RWPE1 (cell line): ENCODE measurements around the gene SLC12A7.

Experiments
- CTCF ChIA-PET: fragments of 350-600 bp; sonication (Branson Sonifier 250); formaldehyde crosslinking; extraction: SDS; loops from one replicate; lab custom pipeline; 2021; lab: Yijun Ruan, JAX
- POLR2A ChIA-PET: fragments of 400-600 bp; formaldehyde crosslinking; extraction: SDS; loops from one replicate; lab custom pipeline; 2020; ENCODE audit warnings: antibody characterized with exemption; ENCODE audit not compliant: low non-redundant PET; lab: Yijun Ruan, JAX
- DNase-seq: peaks from one replicate; pipeline ENCODE4 v3.0.0; 2012; ENCODE audit warnings: low spot score
- H3K27ac ChIP-seq: fragments of 450-650 bp; 2 replicates; pipeline ENCODE4 v1.5.1; 2017
- TF ChIP-seq, protein P1 (sequence below): fragments of 450-650 bp; conservative IDR thresholded peaks from 2 replicates; pipeline ENCODE4 v1.5.1; 2017; ENCODE audit warnings: low read depth, mild to moderate bottlenecking

SLC12A7 gene

DNA sequence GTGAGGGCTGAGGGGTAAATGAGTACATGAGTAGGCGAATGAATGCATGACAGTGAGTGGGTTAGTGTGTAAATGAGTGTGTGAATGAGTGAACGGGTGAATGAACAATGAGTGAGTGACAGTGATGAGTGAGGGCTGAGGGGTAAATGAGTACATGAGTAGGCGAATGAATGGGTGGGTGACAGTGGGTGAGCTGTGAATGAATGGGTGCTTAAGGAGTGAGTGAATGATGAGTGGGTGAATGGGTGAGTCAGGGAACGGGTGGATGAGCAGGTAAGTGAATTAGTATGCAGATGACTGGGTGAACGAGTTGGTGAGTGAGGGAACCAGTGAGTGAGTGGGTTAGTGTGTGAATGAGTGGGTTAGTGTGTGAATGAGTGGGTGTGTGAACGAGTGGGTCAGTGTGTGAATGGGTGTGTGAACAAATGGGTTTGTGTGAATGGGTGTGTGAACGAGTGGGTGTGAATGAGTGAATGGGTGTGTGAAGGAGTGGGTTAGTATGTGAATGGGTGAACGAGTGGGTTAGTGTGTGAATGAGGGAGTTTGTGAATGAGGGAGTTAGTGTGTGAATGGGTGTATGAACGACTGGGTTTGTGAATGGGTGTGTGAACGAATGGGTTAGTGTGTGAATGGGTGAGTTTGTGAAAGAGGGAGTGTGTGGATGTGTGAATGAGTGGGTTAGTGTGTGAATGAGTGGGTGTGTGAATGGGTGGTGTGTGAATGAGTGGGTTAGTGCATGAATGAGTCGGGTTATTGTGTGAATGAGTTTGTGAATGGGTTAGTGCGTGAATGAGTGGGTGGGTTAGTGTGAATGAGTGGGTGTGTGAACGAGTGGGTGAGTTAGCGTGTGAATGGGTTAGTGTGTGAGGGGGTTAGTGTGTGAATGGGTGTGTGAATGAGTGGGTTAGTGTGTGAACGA is 70.4 kb downstream of the SLC12A7 start:
- no peak overlapping the region for H3K27ac ChIP-seq
- no peak for DNase-seq
- ChIA-PET POLR2A (no interaction called here), CTCF (no interaction called here)
- TF ChIP-seq, protein P1, sequence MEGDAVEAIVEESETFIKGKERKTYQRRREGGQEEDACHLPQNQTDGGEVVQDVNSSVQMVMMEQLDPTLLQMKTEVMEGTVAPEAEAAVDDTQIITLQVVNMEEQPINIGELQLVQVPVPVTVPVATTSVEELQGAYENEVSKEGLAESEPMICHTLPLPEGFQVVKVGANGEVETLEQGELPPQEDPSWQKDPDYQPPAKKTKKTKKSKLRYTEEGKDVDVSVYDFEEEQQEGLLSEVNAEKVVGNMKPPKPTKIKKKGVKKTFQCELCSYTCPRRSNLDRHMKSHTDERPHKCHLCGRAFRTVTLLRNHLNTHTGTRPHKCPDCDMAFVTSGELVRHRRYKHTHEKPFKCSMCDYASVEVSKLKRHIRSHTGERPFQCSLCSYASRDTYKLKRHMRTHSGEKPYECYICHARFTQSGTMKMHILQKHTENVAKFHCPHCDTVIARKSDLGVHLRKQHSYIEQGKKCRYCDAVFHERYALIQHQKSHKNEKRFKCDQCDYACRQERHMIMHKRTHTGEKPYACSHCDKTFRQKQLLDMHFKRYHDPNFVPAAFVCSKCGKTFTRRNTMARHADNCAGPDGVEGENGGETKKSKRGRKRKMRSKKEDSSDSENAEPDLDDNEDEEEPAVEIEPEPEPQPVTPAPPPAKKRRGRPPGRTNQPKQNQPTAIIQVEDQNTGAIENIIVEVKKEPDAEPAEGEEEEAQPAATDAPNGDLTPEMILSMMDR = no peak

DNA sequence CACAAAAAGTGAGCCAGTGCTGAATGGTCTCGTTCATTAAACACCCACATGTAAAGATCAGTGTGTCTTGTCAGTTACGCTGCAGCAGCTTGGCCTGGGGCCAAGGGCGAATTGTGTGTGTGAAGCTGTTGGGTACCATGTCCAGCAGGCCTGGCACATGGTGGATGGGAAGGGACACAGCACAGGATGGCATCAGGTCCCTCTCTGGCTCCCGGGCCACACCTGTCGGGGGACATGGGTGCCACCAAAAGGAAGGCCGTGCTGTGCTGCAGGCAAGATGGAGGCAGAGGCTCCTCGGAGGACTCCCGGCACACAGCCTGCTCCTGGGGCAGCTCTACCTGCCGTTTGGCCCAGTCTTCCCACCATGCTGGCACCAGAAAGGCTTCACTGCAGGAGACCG is 71.3 kb downstream of the SLC12A7 start:
- no peak for DNase-seq
- H3K27ac ChIP-seq = no peak overlapping the region
- ChIA-PET CTCF (no interaction called here), POLR2A (no interaction called here)
- TF ChIP-seq, protein P1 = no peak

DNA sequence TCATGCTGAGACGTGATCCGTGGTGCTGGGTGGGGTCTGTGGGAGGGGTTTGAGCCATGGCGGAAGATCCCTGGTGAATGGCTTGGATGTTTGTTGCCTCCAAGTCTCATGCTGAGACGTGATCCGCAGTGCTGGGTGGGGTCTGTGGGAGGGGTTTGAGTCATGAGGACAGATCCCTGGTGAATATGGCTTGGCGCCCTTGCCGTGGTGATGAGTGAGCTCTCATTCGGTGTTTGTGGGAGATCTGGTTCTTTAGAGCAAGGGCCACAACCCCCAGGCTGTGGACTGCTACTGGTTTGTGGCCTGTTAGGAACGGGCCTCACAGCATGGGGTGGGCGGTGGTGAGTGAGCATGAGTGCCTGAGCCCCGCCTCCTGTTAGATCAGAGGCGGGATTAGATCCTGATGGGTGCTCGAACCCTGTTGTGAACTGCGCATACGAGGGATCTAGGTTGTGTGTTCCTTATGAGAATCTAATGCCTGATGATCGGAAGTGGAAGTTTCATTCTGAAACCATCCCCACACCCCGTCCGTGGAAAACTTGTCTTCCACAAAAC is 72.1 kb downstream of the SLC12A7 start:
- DNase-seq = no peak
- CTCF ChIA-PET = no interaction called here
- POLR2A ChIA-PET = no interaction called here
- no peak overlapping the region for H3K27ac ChIP-seq
- TF ChIP-seq, protein P1 = no peak

DNA sequence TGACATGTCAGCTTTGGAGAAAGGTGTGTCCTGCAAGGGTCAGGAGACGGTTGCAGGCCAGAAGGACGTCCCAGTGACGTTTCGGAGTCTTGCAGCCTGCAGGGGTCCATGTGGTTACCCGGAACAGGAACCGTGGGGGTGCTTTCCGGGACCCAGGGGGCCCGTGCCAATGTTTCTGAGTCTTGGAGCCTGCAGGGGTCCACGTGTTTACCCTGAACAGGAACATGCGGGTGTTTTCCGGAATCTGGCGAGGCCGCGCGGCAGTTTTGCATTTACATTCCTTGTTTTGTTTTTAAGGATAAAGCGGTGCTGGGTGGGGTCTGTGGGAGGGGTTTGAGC is 72.7 kb downstream of the SLC12A7 start:
- DNase-seq = no peak
- CTCF ChIA-PET = no interaction called here
- POLR2A ChIA-PET = interaction anchor here (0.6 kb wide), 1 partner anchor 20 kb away, joined by 3 read pairs; no protein-coding TSS in a partner anchor
- TF ChIP-seq, protein P1 = no peak
- no peak overlapping the region for H3K27ac ChIP-seq

DNA sequence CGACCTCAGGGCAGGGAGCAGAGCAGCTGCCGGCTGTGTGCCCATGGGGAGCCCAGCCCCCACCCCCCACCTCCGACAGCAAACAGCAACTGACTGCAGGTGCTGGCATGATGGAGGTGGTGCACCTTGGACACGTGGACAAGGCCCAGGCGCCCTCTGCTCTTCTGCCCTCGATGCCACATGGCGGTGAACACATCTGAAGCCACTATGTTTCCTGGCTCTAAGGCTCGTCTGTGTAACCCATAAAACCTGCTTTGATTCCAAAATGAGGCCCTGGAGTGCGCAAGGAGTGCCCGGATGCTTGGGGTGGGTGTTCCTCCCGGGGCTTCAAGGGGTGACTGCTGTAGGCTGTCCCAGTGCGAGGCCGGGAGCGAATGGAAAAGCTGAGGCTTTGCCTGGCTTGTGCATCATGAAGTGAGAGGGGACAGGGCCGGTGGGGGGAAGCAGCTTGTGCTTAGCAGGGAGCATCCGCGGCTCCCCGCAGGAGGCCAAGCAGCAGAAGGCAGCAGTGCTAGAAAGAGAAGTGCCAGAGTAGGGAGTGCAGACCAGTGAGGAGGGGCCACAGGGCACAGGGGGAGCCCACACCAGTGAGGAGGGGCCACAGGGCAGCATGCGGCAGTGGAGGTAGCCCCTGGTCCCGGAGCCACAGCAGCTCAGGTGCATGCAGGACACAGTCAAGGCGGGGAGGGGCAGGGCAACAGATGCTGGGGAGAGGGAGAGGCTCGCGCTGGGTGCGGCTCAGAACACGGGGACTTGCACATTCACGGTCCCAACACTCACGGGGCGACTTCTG is 73.2 kb downstream of the SLC12A7 start:
- POLR2A ChIA-PET = interaction anchor here (0.6 kb wide), 1 partner anchor 20 kb away, joined by 3 read pairs; no protein-coding TSS in a partner anchor
- H3K27ac ChIP-seq = no peak overlapping the region
- DNase-seq = no peak
- TF ChIP-seq, protein P1 = no peak
- CTCF ChIA-PET = no interaction called here
